NK-92 (cell line): Measurements from ENCODE around the gene LACC1.

Experiments
- DNase-seq: peaks from one replicate; lab custom pipeline; 2025; ENCODE audit not compliant: unreplicated experiment; lab: John Stamatoyannopoulos, UW

LACC1 gene

DNA sequence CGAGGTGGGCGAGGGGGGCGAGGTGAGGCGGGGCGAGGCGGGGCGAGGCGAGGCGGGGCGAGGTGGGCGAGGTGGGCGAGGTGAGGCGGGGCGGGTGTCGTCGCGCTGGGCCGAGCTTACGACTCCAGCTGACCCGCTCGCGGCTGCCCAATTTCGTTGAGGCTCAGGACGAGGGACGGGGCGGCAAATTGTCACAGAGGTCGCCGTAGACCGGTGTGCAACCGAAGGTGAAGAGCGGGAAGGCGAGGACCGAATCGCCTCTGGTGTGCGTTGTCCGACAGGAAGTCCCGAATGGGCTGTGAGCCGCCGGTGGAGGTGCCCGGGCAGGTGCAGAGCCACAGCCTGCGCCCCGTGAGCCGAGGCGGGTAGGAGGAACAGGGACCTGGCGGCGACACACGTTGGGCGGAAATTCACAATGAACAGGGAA, at the start of gene LACC1:
Gene LACC1, plus strand, starts transcription at position 150 of the 427 bp plus-strand sequence. CDS start 1,082 bp downstream, outside the sequence.
- DNase-seq: no peak

- DNase-seq: no peak
Measured at GRCh38 chr13:43830497-43830881, 49.2 kb upstream of the LACC1 start.

DNA sequence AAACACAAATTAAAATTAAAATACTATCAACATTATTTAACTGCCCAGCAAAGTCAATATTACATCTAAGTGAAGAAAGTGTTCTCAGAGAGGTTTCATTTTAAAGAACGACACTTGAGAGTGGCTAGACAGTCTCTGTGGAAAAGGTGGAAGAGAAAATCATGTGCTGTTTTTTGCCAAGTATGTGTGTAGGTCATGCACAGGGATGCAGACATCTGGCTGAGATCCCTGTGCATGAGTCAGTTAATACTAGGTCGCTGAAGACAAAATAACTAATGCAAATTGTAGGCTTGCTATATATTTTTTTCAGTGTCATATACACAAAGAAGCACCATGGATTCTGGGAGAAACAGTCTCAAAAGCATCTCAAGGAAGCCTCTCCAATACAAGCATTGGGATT, 48.6 kb upstream of the LACC1 start:
- no peak for DNase-seq

- DNase-seq: no peak
Measured at GRCh38 chr13:43835701-43836100, 44.0 kb upstream of the LACC1 start.

- no peak for DNase-seq
Measured at GRCh38 chr13:43838909-43839308, 40.8 kb upstream of the LACC1 start.

- DNase-seq: no peak
Measured at GRCh38 chr13:43846496-43847158, 33.1 kb upstream of the LACC1 start.

DNA sequence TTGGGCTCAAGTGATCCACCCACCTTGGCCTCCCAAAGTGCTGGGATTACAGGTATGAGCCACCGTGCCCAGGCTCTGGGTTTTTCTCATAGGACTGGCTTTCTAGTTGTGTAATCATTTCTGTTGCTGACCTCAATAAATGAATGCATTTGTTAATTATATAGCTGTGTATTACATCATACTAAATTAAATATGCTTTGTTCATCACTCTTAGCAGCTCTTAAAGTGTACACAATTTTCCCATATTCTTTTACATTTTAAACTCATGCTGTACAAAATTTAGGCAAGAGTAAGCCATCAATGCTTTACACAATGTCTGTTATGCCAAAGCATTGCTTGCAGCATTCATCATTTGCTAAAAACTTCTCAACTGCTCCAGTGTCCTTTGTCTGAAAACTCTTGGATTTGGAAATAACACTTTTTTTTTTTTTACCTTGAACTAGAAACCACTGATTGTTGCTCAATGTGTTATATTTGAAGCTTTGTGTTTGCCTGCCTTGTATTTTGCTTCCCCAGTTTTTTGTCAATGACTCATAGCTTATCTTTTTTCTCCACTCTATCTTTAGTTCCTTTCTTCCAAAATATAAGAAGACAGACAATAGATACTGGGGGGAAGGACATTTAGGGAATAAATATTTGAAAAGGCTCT, 31.6 kb upstream of the LACC1 start:
- no peak for DNase-seq

DNA sequence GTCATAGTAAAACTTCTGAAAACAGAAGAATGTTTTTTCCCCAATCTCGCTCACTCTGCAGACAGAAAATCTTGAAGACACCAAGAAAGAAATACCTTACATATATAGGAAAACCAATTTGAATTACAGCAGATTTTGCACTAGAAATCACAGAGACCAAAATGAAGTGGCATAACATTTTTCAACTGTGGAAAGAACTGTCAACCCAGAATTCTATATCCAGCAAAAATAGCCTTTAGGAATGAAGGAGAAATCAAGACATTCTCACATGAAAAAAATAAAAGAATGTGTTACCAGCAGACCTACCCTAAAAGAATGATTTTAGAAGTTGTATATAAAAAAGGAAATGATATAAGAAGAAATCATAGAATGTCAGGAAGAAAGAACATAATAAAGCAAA, 28.8 kb upstream of the LACC1 start:
- DNase-seq: no peak

DNA sequence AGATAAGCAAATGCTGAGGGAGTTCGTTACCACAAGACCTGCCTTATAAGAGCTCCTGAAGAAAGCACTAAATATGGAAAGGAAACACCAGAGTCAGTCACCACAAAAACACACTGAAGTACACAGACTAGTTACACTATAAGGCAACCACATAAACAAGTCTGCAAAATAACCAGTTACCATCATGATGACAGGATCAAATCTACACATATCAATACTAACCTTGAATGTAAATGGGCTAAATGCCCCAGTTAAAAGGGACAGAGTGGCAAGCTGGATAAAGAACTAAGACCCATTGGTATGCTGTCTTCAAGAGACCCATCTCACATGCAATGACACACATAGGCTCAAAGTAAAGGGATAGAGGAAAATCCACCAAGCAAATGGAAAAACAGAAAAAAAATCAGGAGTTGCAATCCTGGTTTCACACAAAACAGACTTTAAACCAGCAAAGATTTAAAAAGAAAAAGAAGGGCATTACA, 26.7 kb upstream of the LACC1 start:
- no peak for DNase-seq

DNA sequence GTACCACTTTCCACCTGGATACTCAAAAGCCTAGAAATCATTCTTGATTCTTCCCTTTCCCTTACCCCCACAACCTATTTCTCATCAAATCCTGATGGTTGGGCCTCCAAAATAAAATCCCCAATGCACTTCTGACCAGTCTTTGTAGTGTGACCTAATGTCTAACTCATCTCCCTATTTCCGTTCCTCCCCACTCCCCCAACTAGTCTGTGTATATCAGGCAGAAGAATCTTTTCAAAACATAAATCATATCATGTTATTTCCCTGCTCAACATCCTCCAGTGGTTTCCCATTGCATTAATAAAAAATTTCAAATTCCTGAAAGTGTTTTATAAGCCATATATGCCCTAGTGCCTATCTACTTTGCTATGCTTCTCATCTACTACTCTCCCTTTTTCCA, 17.8 kb upstream of the LACC1 start:
- DNase-seq: no peak

- DNase-seq: no peak
Measured at GRCh38 chr13:43864921-43865320, 14.8 kb upstream of the LACC1 start.

DNA sequence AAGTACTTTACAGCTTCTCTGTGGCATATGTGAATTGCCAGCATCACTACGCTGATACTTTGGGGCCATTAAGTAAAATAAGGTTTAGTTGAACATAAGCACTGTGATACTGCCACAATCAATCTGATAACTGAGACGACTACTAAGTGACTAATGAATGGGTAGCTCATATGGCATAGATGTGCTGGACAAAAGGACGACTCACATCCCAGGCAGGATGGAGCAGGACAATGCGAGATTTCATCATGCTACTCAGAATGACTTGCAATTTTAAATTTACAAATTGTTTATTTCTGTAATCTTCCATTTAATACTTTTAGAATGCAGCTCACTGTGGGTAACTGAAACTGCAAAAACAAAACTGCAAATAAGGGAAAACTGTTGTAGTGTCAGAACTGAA, 13.8 kb upstream of the LACC1 start:
- DNase-seq: no peak

- no peak for DNase-seq
Measured at GRCh38 chr13:43872181-43872580, 7.5 kb upstream of the LACC1 start.

DNA sequence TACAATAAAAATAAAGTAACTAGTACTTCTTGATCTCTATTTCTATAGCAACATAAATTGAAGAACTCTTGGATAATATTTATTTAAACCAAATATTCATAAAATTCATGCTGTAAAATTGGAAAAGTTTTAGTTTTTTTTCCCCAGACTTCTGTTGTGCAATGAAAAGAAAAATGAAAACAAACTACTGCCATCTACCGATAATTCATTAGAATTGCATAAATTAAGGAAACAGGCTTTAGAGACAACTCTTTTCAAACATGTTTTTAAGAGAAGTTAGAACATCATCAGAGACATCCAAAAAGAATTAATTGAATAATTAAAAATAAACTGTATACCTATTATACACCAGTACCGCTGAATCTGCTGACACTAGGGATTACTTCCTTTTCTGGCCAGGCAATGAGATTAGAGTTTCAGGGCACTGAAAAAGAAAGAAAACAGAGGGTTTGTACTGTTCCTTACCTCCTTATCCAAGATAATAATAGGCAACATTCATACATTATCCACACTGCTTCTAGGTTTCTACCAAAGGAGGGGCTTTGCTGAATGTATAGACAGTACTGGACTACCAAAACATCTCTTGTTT, 5.1 kb upstream of the LACC1 start:
- no peak for DNase-seq

DNA sequence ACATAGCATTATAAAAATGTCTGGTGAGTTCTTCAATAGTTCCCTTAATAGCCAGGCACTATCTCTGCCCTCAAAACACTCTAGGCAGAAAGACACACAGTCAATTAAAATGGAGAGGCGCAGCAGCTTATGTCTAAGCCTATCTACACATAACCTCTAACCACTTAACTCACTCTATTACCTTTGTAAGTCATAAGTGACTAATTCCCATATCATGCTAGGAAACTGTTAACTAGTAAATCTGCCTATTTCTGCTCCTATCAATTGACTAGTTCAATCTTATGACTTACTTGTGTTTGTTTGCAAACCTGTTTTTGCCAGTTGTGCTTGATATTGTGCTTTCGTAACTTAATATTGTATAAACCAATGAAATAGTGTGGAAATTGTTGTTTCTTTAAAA, 3.3 kb upstream of the LACC1 start:
- no peak for DNase-seq

DNA sequence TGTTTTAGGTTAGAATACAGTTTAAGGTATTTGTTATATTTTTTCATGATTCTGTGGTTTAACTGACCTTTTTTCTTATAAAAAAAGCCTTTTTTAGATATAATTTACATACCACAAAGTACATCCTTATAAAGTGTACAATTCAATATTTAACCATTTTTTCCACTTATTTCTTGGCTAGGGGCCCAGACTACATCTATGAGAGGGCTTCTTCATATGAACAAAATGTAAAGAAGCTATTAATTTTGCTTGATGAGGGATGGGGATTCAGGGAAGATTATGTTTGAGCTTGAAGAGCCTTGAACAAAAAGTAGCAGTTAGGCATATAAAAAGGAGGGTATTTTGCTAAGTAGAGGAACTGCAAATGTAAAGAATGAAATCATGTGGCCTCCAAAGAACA, 2.4 kb upstream of the LACC1 start:
- no peak for DNase-seq

DNA sequence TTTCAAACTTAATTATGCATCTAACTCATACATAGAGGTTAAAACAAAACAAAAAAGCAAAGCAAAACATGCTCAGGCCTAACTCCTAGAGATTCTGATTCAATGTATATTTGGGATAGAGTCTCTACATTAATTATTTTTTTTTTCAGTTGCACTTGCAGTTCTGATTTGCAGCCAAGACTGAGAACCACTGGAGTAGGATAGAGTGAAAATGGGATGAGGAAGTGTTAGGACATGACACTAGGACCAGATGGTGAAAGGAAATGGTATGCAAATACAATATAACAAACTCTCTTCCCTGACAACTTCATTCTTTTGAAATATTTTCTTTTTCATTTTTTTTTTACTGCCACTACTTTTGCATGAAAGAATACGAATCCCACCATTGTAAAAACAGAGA, 1.9 kb upstream of the LACC1 start:
- DNase-seq: no peak

DNA sequence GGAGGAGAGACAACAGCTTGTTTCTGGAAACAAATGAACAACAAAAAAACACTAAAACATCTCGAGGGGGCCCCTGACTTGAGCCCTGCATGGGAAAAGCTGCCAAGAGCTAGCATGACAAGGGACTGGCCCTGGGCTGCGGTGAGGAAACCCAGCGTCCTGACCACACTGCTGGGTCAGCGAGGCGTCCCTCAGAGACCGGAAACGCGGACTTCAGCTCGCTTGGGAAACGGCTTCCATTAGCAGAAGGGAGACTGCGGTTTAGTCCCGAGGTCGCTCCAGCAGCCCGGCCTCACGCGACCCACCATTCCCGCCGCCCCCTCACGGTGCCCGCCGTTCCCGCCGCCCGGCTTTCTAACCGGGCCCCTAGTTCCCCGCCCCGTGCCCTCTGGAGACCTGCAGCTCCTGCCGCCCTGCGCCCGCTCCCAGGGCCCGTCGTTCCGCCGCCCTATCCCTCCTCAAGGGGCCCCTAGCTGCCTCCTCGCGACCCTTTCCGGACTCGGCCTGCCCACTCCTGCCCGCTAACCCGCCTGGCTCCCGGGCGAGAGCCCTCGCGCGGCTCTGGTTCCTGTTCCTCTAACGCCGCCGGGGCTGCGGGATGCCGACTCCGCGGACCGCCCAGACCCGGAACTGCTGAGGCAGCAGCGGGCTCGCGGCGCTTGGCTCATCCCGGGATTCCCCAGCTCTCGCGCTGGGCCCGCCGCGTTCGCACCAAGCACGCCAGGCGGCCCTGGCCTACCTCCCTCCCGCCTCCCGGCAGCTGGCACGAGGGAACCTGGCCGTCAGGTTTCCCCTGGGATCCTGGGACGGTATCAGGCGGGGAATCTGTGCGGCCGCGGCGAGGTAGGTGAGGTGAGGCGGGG, 581 bp upstream of the LACC1 start, which contains the start of gene CCDC122:
Gene CCDC122, minus strand, starts transcription at position 849 of the 863 bp plus-strand sequence. CDS start 10,364 bp downstream, outside the sequence.
- DNase-seq: no peak

- DNase-seq: no peak
Measured at GRCh38 chr13:43880214-43880855, 631 bp downstream of the LACC1 start.

DNA sequence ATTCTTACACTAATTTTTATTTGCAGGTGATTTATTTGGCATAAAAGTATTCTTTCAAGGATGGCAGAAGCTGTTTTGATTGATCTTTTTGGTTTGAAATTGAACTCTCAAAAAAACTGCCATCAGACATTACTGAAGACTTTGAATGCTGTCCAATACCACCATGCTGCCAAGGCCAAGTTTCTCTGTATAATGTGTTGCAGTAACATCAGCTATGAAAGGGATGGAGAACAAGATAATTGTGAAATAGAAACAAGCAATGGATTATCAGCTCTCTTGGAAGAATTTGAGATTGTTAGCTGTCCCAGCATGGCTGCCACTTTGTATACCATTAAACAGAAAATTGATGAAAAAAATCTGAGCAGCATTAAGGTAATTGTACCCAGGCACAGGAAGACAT, 1.2 kb downstream of the LACC1 start:
- no peak for DNase-seq

DNA sequence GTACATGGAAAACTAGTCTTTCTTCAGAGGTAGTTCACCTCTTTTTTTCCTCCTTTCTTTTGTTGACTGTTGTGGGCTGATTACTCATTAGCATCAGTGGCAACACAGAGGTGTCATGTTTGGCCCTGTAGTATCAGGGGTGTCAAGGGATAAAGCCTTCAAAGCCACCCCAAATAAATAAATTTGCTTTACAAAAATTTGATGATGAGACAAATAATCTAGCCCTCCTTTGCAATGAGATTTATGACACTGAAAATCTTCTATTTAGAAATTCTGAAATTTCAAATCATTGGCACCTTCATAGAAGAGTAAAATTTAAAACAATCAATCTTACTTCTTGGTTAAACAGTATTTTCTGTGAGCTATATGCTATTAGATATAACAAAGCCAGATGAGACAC, 1.9 kb downstream of the LACC1 start:
- DNase-seq: no peak
